ENCODE results near the gene PCDH12.

GRCh38 chr5:141941307-141941706 is 16.7 kb downstream of the PCDH12 start:
- TF ChIP-seq, protein P1, sequence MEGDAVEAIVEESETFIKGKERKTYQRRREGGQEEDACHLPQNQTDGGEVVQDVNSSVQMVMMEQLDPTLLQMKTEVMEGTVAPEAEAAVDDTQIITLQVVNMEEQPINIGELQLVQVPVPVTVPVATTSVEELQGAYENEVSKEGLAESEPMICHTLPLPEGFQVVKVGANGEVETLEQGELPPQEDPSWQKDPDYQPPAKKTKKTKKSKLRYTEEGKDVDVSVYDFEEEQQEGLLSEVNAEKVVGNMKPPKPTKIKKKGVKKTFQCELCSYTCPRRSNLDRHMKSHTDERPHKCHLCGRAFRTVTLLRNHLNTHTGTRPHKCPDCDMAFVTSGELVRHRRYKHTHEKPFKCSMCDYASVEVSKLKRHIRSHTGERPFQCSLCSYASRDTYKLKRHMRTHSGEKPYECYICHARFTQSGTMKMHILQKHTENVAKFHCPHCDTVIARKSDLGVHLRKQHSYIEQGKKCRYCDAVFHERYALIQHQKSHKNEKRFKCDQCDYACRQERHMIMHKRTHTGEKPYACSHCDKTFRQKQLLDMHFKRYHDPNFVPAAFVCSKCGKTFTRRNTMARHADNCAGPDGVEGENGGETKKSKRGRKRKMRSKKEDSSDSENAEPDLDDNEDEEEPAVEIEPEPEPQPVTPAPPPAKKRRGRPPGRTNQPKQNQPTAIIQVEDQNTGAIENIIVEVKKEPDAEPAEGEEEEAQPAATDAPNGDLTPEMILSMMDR (IDR thresholded peaks at IDR 0.05): no peak
- no peak for TF ChIP-seq POLR2A (IDR thresholded peaks at IDR 0.05)

All from body of pancreas (tissue), 4 donors.